RCC 7860 (cell line): ENCODE measurements around the gene SWSAP1.
"Not testable (repeated sequence)": the region's sequence is repeated elsewhere in the genome, so short reads cannot be mapped to it uniquely, and the experiment has no call there.

ENCODE experiments used
- DNase-seq: peaks from one replicate; pipeline ENCODE4 v3.0.0-alpha.2; 2015; ENCODE audit warnings: low spot score
- FAIRE-seq: peaks from 2 replicates; lab custom pipeline; 2012; peaks lifted over from hg19 to GRCh38; lab: Jason Lieb, UNC

SWSAP1 gene

GRCh38 chr19:11378319-11379189, 4.1 kb downstream of the SWSAP1 start:
- FAIRE-seq (peak; percentile 63), DNase-seq (peak; percentile 87)

- not testable (repeated sequence) for DNase-seq, FAIRE-seq
Measured at GRCh38 chr19:11379269-11379845, 4.9 kb downstream of the SWSAP1 start.

GRCh38 chr19:11379857-11380350, 5.4 kb downstream of the SWSAP1 start:
- FAIRE-seq, result no peak

GRCh38 chr19:11380653-11381537, 6.4 kb downstream of the SWSAP1 start:
- peak; percentile 83 for FAIRE-seq
- DNase-seq, result peak; percentile 95

More at GRCh38 chr19:11379857-11380350, 5.4 kb downstream of the SWSAP1 start:
- no peak for DNase-seq

- no peak for DNase-seq
- no peak for FAIRE-seq
Measured at GRCh38 chr19:11382898-11383705, 8.6 kb downstream of the SWSAP1 start.

GRCh38 chr19:11383706-11384048, 9.2 kb downstream of the SWSAP1 start:
- no peak for FAIRE-seq
- DNase-seq, result no peak

GRCh38 chr19:11384778-11385129, 10.3 kb downstream of the SWSAP1 start:
- DNase-seq (no peak), FAIRE-seq (no peak)

GRCh38 chr19:11387162-11388034, 12.9 kb downstream of the SWSAP1 start:
- DNase-seq (no peak), FAIRE-seq (no peak)

GRCh38 chr19:11390359-11390758, 15.9 kb downstream of the SWSAP1 start:
- FAIRE-seq, result no peak
- no peak for DNase-seq

- no peak for FAIRE-seq
- no peak for DNase-seq
Measured at GRCh38 chr19:11390933-11391680, 16.6 kb downstream of the SWSAP1 start.

- DNase-seq (no peak), FAIRE-seq (no peak)
Measured at GRCh38 chr19:11397089-11397610, 22.7 kb downstream of the SWSAP1 start.

GRCh38 chr19:11399667-11400066, 25.2 kb downstream of the SWSAP1 start:
- DNase-seq (no peak), FAIRE-seq (no peak)

GRCh38 chr19:11400798-11401197, 26.3 kb downstream of the SWSAP1 start:
- FAIRE-seq (no peak), DNase-seq (no peak)

- FAIRE-seq (no peak), DNase-seq (no peak)
Measured at GRCh38 chr19:11401808-11402543, 27.5 kb downstream of the SWSAP1 start.

GRCh38 chr19:11404588-11405222, 30.2 kb downstream of the SWSAP1 start:
- DNase-seq (no peak), FAIRE-seq (no peak)

GRCh38 chr19:11405846-11406643, 31.6 kb downstream of the SWSAP1 start:
- no peak for DNase-seq

More at GRCh38 chr19:11405846-11406643, 31.6 kb downstream of the SWSAP1 start:
- no peak for FAIRE-seq
